MG63 (cell line): ENCODE data around the gene PITX3. TPM values are rescaled to one million over a fixed set of nuclear protein-coding genes. Genes with fewer than 3 reads are reported as not detected.

Experiments
- DNase-seq: peaks from one replicate; pipeline ENCODE4 v3.0.0-alpha.2; 2020
- H3K27me3 ChIP-seq: fragments of 250-450 bp; sonication (Bioruptor Pico); 2 replicates; pipeline ENCODE4 v1.5.1; 2020; ENCODE audit warnings: mild to moderate bottlenecking, moderate library complexity
- H3K36me3 ChIP-seq: fragments of 250-450 bp; sonication (Bioruptor Pico); 2 replicates; pipeline ENCODE4 v1.5.1; 2020; ENCODE audit warnings: mild to moderate bottlenecking, moderate library complexity
- H3K4me3 ChIP-seq: fragments of 250-450 bp; sonication (Bioruptor Pico); 2 replicates; pipeline ENCODE4 v1.5.1; 2020; ENCODE audit warnings: mild to moderate bottlenecking, moderate library complexity
- H3K9me3 ChIP-seq: fragments of 250-450 bp; sonication (Bioruptor Pico); 2 replicates; pipeline ENCODE4 v1.5.1; 2020; ENCODE audit warnings: mild to moderate bottlenecking, moderate library complexity
- total RNA-seq: library from RNA; depleted of rRNA; stranded (reverse); fragments of >200 nt; shearing (Covaris generic); gene quantifications from 2 replicates; pipeline ENCODE4 v1.2.3, GENCODE V29; 2014; ENCODE audit warnings: low replicate concordance; rRNA removed

Gene PITX3
- not detected in 2 replicates for total RNA-seq

DNA sequence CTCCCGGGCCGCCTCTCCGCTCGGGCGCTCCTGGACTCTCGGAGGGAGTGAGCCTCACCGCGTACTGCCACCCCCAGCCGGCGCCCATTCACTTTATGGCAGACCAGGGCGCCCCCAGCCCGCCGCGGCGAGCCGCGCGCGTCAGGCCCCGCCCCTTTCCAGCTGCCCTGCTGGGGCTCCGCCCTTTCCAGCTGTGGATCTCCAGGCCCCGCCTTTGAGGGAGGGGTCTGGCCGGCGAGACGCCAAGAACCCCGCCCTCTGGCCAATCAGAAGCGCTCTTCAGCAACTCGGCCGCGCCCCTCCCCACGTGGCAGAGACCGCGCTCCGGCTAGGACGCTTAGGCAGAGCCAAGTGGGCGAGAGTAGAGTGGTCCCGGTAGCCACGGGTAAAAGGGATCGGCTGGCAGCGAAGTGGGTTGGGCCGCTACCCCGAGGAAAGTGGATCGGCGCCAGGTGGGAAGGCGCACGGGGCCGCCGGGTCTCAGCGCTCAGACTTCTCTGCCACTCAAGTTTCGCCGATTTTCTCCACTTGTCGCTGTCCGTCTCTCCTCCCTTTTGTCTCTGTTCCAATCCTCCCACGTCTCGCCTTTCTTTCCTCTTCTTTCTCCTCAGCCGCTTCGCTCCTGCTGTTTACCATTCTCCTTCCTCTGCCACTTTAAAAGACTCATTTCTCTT is at the start of gene PITX3:
TSS of gene PITX3 (minus strand) at position 69 of the 674 bp plus-strand sequence. CDS start 9,432 bp downstream, outside the sequence.
- no peaks in the 10 kb centered on the region for H3K27me3 ChIP-seq
- H3K9me3 ChIP-seq = no peaks in the 10 kb centered on the region
- peak; percentile 92 for DNase-seq
- peak within 1 kb of the TSS; percentile 67 for H3K4me3 ChIP-seq
- no peaks in the 10 kb centered on the region for H3K36me3 ChIP-seq

DNA sequence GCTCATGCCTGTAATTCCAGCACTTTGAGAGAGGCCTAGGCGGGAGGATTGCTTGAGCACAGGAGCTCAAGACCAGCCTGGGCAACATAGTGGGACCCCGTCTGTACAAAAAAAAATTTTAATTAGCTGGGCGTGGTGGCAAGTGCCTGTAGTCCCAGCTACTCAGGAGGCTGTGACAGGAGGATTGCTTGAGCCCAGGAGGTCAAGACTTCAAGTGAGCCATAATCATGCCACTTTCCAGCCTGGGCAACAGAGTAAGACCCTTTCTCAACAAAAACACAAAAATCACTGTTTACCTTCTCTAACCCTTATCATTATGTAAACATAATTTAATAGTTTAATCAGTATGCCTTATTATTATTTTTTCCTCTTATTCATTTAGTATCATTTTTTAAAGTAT is 48.5 kb upstream of the PITX3 start:
- H3K27me3 ChIP-seq = no peaks in the 10 kb centered on the region
- H3K36me3 ChIP-seq = peaks cover 4% of the 10 kb centered on the region; the same call in 1 of the 2 replicates
- no peaks in the 10 kb centered on the region for H3K9me3 ChIP-seq
- DNase-seq = no peak
- H3K4me3 ChIP-seq = no peak overlapping the region

DNA sequence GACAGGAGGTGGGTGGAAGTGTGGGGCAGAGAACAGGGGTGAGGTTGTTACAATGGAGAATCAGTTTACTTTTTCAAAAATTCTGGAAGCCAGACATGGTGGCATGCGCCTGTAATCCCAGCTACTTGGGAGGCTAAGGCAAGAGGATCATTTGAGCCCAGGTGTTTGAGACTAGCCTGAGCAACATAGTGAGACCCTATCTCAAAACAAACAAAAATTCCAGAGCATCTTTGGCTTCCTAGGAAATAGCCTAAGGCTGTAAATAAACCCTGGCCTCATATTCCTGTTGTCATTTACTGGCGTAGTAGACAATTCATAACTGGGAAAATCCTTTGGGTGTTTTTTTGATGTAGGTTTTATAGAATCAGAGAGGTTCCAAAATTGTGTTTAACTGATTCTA is 48.0 kb upstream of the PITX3 start:
- DNase-seq = no peak
- Histone ChIP-seq H3K9me3 (no peaks in the 10 kb centered on the region), H3K27me3 (no peaks in the 10 kb centered on the region), H3K4me3 (no peak overlapping the region), H3K36me3 (peaks cover 4% of the 10 kb centered on the region; the same call in 1 of the 2 replicates)

DNA sequence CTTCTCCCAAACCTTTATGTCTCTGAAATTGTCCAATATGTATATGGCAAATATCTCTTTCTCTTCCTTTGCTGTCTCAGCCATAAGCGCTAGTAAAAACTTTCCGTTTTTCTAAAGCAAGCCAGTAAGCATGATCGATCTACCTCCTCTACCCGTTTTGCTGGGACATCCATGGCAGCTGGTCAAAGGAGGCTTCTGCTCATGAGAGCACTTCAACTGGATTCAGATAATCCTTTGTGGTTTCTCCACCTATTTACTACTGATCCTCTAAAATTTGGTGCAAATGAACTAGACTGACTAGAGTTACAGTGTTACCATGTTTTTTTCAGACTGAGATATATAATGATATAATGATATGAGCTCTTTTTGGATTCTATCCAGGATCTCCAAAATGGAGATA is 46.7 kb upstream of the PITX3 start:
- no peaks in the 10 kb centered on the region for H3K27me3 ChIP-seq
- peaks cover 12% of the 10 kb centered on the region for H3K36me3 ChIP-seq
- H3K4me3 ChIP-seq = no peak overlapping the region
- H3K9me3 ChIP-seq = no peaks in the 10 kb centered on the region
- no peak for DNase-seq

- no peak overlapping the region for H3K4me3 ChIP-seq
- DNase-seq = no peak
- no peaks in the 10 kb centered on the region for H3K27me3 ChIP-seq
- no peaks in the 10 kb centered on the region for H3K9me3 ChIP-seq
- peaks cover 17% of the 10 kb centered on the region for H3K36me3 ChIP-seq
Measured at GRCh38 chr10:102287538-102287937, 46.2 kb upstream of the PITX3 start.

- Histone ChIP-seq H3K36me3 (peaks cover 17% of the 10 kb centered on the region), H3K27me3 (no peaks in the 10 kb centered on the region), H3K4me3 (no peak overlapping the region), H3K9me3 (no peaks in the 10 kb centered on the region)
- DNase-seq = no peak
Measured at GRCh38 chr10:102286216-102286615, 44.9 kb upstream of the PITX3 start.

GRCh38 chr10:102285133-102285532 is 43.8 kb upstream of the PITX3 start:
- DNase-seq = no peak
- H3K27me3 ChIP-seq = no peaks in the 10 kb centered on the region
- H3K4me3 ChIP-seq = no peak overlapping the region
- no peaks in the 10 kb centered on the region for H3K9me3 ChIP-seq
- H3K36me3 ChIP-seq = peaks cover 17% of the 10 kb centered on the region

DNA sequence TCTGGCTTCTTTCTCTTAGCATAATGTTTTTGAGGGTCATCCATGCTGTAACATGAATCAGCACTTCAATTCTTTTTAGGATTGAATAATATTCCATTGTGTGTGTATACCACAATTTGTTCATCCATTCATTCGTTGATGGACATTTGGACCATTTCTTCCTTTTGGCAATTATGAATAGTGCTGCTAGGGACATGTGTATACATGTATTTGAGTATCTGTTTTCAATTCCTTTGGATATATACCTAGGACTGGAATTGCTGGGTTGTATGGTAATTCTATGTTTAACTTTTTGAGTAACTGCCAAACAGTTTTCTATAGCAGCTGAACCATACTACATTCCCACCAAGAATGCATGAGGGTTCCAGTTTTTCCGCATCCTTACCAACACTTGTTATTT is 43.2 kb upstream of the PITX3 start:
- H3K4me3 ChIP-seq = no peak overlapping the region
- H3K27me3 ChIP-seq = no peaks in the 10 kb centered on the region
- DNase-seq = no peak
- peaks cover 17% of the 10 kb centered on the region for H3K36me3 ChIP-seq
- H3K9me3 ChIP-seq = no peaks in the 10 kb centered on the region

GRCh38 chr10:102283890-102284289 is 42.6 kb upstream of the PITX3 start:
- Histone ChIP-seq H3K27me3 (no peaks in the 10 kb centered on the region), H3K4me3 (no peak overlapping the region), H3K36me3 (peaks cover 17% of the 10 kb centered on the region), H3K9me3 (no peaks in the 10 kb centered on the region)
- no peak for DNase-seq

- H3K36me3 ChIP-seq = peaks cover 17% of the 10 kb centered on the region
- H3K4me3 ChIP-seq = no peak overlapping the region
- no peaks in the 10 kb centered on the region for H3K27me3 ChIP-seq
- no peak for DNase-seq
- H3K9me3 ChIP-seq = no peaks in the 10 kb centered on the region
Measured at GRCh38 chr10:102283488-102283887, 42.2 kb upstream of the PITX3 start.

- Histone ChIP-seq H3K27me3 (no peaks in the 10 kb centered on the region), H3K9me3 (no peaks in the 10 kb centered on the region), H3K36me3 (peaks cover 17% of the 10 kb centered on the region), H3K4me3 (no peak overlapping the region)
- no peak for DNase-seq
Measured at GRCh38 chr10:102281102-102281487, 39.8 kb upstream of the PITX3 start.

- peak; percentile 23 for DNase-seq
- H3K36me3 ChIP-seq = peaks cover 17% of the 10 kb centered on the region
- H3K4me3 ChIP-seq = no peak overlapping the region
Measured at GRCh38 chr10:102280397-102281101, 39.2 kb upstream of the PITX3 start.

DNA sequence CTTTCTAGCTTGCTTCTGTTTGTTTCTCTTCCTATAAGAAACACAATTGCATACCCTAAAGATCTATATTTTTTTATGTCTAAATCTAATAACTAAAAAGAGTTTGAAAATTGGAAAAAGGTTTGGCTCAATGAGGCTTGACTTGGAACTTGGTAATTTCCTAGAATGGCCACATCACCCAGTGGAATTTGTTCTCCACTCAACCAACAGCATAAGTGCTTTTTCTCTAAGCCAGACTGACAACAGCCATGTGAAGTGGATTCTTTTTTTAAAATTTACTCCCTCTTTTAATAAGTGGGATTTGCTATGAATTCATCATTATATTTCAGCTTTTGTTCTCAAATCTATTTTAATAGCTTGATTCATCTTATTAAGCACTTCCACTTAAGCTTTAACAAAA is 37.8 kb upstream of the PITX3 start:
- no peak overlapping the region for H3K4me3 ChIP-seq
- H3K9me3 ChIP-seq = no peaks in the 10 kb centered on the region
- no peaks in the 10 kb centered on the region for H3K27me3 ChIP-seq
- no peak for DNase-seq
- peaks cover 13% of the 10 kb centered on the region for H3K36me3 ChIP-seq

More at GRCh38 chr10:102280397-102281101, 39.2 kb upstream of the PITX3 start:
- H3K9me3 ChIP-seq = no peaks in the 10 kb centered on the region
- no peaks in the 10 kb centered on the region for H3K27me3 ChIP-seq

- Histone ChIP-seq H3K27me3 (no peaks in the 10 kb centered on the region), H3K4me3 (no peak overlapping the region), H3K36me3 (peaks cover 10% of the 10 kb centered on the region), H3K9me3 (no peaks in the 10 kb centered on the region)
- DNase-seq = no peak
Measured at GRCh38 chr10:102275343-102275742, 34.0 kb upstream of the PITX3 start.

DNA sequence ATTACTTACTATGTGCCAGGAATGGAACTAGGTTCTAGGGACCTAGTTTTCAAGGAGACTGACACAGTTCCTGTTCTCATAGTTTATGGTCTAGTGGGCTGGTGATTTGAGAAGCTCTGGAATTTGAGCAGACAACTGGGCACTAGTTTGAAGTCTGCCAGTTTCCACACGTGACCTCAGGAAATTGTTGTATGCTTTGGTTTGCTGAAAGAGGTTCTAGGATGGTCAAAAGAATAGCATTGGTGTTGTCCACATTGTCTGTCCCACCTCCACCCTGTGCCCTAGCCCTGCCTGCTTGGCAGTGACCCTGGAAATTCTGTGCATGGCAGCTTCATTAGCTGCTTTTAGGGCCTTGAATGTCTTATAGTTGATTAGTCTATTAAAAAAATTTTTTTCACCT is 32.8 kb upstream of the PITX3 start:
- Histone ChIP-seq H3K36me3 (peaks cover 12% of the 10 kb centered on the region), H3K27me3 (no peaks in the 10 kb centered on the region), H3K4me3 (no peak overlapping the region), H3K9me3 (no peaks in the 10 kb centered on the region)
- no peak for DNase-seq

DNA sequence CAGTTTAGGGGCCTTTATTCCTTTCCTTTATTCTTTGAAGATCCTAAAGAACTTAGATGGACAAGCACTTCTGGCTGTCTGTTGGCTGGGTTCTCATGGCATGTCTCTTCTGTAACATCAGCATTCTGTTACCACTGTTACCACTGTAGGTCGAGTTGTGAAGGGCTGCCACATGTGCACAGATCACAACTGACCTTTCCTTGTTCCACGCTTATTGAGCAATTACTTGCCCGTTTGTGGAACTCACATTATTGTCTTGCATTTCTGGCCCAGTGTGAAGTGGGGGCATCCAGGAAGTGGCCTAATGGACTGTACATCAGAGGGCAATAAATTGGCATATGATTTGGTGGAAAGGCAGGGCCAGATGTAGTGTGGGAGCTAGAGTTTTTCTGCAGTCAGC is 27.7 kb upstream of the PITX3 start:
- Histone ChIP-seq H3K9me3 (no peaks in the 10 kb centered on the region), H3K36me3 (peaks cover 15% of the 10 kb centered on the region), H3K4me3 (no peak overlapping the region), H3K27me3 (no peaks in the 10 kb centered on the region)
- DNase-seq = no peak

GRCh38 chr10:102268375-102268888 is 27.1 kb upstream of the PITX3 start:
- peaks cover 18% of the 10 kb centered on the region for H3K36me3 ChIP-seq
- peak; percentile 9 for DNase-seq
- H3K27me3 ChIP-seq = no peaks in the 10 kb centered on the region
- H3K9me3 ChIP-seq = no peaks in the 10 kb centered on the region
- H3K4me3 ChIP-seq = no peak overlapping the region

GRCh38 chr10:102267748-102268147 is 26.4 kb upstream of the PITX3 start:
- Histone ChIP-seq H3K27me3 (no peaks in the 10 kb centered on the region), H3K4me3 (no peak overlapping the region), H3K9me3 (no peaks in the 10 kb centered on the region), H3K36me3 (peaks cover 20% of the 10 kb centered on the region)
- no peak for DNase-seq
